ENCODE measurements around the gene BBLN.

The BBLN gene

DNA sequence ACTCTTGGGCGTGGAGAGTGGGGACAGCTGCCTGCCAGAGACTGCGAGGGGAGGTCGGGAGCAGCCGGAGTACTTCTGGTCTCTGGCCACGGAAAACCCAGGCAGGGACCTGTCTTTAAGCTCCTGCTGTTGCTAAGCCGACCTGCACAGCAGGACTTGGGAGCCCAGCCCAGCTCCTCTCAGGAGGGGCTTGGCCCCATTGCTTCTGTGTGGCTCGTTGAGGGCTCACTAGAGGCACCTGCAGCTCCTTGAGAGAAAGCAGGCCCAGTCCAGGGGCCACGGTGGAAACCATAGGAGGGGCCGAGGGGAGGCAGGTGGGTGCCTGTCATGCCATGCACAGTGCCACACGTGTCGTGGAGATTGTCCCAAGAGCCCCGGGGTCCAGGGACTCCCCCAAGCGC lies 14.1 kb upstream of the BBLN start:
- DNase-seq = no peak

DNA sequence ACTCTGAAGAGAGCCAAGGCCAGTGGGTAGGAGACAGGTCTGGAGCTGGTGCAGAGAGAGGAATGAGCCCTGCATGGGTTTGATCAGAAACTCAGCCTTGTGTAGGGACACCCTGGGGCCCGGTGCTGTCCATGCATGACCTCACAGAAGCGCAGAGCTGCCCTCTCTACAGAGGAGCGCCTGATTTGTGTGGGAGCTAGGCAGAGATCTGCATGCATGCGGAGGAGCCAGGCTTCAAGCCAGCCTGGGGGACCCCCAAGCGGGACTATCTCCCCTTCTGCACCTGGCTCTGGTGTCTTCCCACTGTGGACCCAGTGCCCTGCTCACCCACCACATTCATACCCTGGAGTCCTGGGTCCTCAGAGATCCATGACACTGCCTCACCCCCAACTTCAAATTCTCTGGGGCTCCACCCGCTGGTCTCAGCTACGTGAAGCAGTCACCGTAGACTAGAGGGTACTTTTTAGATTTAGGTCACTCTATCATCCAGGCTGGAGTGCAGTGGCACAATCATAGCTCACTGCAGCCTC lies 13.4 kb upstream of the BBLN start:
- DNase-seq = no peak

DNA sequence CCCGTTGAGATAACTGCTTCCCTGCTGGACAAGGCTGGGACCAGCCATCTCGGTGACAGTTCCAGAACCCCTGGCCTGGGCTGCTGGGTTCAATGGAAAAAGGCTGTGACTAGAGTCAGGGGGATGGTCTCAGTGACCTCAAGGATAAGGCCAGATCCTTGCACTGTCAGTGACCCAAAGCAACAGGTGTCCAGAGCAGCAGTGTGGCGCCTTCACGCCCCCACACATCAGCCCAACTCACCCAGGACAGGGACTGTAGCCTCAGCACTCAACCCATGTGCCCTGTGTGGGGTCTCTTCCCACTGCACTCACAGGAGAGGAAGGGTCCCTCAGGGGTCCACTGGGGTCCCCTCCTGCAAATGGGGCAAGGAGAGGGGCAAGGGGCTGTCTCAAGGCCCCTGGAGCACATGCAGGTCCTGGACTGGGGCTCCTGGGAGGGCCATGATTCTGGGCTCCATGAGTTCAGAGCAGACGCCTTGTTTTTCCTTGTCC lies 11.5 kb upstream of the BBLN start:
- no peak for DNase-seq

DNA sequence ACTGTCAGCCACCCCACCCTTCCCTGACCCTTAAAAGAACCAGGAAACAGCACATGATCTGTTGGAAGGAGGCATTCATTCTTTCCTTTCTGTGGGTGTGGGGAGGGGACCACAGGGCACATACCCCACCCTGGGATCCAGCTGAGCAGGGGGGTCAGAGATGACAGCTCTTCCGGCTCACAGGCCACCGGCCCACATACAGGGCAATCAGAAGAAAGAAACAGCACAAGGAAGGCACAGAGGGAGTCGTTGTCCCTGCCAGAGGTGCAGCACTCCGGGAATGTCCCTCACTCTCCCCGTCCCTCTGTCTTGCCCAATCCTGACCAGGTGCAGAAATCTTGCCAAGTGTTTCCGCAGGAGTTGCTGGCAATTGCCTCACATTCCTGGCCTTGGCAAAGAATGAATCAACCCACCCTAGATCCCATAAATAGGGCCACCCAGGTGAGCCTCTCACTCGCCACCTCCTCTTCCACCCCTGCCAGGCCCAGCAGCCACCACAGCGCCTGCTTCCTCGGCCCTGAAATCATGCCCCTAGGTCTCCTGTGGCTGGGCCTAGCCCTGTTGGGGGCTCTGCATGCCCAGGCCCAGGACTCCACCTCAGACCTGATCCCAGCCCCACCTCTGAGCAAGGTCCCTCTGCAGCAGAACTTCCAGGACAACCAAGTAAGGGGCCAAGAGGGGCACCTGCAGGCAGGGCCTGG lies 10.9 kb upstream of the BBLN start, which contains the start of gene LCN2:
Gene LCN2, plus strand, starts transcription at position 453 of the 701 bp plus-strand sequence. Its CDS starts 73 bp downstream, at position 526.
- no peak for DNase-seq

DNA sequence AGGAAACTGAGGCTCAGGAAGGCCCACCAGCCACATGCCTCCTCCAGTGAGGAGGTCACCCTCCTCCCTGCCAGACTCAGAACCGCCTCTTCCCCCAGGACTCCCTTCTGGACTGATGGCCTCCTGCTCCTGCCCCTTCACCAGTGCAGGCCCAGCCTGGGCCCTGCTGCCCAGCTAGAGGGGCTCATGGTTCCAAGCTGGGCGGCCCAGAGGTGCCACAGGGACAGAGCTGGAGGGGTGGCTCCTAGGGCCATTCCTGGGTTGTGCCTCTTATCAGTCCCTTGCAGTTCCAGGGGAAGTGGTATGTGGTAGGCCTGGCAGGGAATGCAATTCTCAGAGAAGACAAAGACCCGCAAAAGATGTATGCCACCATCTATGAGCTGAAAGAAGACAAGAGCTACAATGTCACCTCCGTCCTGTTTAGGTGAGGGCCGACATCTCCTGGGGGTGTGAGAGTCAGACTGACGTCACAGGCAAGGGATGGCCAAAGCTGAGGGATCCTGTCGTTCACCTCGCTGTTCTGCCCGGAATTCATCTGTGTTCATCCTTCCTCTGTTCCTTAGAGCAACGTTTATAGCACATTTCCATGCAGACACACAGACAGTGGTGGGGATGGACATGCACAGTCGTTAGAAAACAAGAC lies 10.0 kb upstream of the BBLN start:
- no peak for DNase-seq

DNA sequence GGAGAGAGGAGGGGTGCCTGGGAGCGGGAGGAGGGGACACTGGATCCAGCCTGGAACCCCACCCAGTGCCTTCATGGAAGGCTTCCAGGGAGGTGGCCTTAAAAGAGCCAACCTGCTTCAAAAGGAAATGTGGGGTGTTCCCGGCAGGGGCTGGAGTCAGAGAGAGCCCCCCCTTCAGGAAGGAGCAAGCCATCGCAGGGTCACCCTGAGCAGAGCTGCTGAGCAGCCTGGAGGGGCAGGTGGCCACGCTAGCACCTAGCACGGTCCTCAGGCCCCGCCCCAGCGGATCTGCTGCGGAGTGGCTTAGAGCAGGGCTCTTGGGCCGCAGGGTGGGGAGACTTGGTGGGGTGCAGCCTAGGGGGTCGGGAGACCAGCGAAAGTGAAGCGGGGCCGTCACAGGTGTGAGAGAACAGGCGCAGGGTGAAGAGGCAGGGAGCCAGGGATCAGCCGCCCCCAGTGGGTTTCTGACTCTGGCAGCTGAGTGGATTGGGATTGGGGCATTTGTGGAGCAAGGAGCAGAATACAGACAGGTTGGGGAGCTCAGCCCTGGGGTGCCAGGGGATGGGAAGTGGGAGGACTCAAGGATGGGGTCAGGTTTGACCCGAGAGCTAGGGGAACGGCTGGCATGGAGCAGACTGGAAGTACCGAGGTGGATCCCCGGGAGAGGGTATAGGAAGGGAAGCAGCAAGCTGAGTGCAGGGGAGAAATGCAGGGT lies 9.3 kb upstream of the BBLN start:
- DNase-seq = no peak

DNA sequence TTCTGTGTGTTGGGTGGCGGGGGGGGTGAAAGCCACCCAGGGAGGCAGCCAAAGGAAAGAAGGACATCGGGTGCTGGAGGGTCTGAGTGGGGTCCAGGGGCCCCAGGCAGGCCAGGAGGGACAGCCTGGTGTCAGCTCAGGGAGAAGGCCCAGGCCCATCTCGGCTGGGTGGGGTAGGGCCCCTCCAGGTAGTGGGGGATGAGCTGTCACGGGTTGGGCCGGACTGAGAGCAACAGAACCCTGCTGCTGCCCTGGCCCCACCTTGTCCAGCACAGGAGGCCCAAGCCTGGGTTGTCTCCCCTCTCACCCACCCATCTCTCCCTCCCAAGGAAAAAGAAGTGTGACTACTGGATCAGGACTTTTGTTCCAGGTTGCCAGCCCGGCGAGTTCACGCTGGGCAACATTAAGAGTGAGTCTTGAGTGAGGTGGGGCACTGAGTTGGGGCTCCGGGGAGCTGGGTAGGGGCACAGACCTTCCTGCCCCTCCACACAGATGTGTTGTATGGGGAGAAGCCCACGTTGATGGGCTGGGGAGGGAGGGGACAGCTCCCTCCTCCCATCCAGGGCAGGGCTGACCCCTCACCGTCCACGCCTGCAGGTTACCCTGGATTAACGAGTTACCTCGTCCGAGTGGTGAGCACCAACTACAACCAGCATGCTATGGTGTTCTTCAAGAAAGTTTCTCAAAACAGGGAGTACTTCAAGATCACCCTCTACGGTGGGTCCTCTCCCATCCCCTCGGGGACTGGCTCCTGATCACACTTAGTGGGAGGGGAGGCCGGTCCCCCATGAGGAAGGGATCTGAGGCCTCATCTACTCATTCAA lies 8.5 kb upstream of the BBLN start:
- no peak for DNase-seq

DNA sequence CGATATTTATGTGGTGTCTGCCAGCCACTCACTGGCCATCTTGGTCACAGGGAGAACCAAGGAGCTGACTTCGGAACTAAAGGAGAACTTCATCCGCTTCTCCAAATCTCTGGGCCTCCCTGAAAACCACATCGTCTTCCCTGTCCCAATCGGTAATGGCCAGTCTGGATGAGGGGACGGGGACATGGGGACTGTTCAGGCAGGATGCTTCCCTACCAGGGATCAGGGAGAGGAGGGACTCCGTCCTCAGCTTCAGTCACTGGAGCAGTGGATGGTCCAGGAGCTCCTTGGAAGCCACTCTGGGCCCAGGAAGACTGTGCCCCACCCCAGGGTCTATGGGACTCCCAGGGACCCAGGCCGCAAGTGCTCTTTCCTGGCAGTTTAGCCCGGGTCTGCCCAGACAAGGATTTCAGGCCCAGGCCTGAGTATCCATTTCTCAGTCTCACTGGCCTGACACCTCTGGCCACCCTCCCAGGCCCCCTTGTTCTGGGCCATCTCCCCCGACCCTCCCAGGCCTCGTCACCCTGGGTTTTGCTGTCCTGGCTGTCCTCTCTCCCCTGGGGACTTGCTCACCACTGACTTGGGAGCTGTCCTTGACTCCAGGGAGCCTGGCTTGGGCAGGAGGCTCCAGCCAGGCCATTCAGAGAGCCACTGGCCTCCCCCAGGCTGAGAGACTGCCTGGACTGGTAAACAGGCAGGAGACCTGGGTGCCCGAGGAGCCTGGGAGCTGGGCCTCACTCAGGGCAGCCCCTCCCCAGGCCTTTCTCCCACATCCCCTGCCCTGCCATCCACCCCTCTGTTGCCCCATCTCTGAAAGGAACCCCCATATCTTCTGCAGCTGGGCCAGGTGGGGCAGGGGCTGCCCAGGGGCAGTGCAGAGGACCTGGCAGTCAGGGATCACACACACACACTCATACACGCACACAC lies 7.7 kb upstream of the BBLN start:
- no peak for DNase-seq

DNA sequence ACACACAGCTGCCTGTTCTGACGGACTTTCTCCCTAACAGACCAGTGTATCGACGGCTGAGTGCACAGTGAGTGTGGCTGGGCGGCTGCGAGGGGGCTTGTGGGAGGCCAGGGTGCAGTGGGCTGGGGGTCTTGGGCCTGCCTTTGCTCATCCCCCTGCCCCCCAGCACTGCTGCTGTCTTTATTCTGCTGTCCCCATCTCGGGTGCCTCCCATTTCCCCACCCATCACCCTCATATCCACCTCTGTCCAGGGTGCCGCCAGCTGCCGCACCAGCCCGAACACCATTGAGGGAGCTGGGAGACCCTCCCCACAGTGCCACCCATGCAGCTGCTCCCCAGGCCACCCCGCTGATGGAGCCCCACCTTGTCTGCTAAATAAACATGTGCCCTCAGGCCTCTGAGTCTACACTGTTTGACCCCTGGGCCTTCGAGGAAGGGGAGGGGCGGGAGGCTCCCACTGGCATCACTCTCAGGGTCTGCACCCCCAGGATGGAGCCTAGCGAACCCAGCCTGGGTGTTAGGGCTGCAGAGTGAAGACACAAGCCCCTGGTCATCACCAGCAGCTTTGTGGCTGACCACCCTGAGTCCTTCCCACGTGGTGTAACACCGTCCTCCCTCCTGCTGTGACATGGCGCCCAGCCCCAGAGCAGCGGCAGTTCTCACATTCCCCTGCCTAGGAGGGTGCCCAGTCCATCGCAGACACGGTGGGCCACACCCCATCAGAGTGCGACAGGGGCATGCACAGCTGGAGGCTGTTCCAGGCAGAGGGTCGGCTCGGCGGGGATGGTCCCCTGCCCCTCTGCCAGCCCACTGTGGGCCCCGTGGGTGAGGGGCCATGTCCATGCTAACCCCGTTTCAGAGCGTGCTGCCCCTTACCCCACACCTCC lies 6.8 kb upstream of the BBLN start:
- DNase-seq = no peak

DNA sequence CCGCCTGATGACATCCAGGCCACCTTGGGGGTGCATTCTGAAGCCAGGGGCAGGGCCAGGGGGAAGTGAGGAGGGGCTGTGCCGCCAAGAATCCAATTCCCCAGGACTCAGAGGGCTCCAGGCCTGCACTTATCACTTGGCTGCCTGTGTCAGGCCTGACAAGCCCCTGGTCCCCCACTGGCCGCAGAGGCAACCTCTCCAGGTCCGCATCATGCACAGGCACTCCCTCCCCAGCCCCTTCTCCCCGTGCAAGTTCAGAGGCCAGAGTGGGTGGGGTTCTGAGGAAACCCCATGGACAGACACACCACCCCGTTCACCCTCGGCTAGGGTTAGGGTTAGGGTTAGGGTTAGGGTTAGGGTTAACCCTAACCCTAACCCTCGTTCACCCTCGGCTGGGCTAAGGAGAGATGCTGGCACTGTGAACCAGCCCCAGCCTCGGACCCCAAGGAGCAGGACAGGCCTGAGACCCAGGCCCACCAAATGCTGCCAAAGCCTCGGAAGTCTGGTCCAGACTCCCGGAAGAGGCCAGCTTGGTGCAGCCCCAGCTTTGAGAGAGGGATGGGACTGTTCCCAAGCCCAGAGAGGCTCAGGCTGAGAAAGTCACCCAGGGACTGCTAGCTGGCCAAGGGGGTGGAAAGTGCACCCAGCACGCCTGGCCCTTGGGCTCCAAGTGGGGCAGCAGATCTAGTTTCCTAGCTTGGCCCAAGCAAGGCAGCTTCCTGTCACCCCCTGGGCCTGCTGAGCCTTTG lies 5.9 kb upstream of the BBLN start:
- no peak for DNase-seq

DNA sequence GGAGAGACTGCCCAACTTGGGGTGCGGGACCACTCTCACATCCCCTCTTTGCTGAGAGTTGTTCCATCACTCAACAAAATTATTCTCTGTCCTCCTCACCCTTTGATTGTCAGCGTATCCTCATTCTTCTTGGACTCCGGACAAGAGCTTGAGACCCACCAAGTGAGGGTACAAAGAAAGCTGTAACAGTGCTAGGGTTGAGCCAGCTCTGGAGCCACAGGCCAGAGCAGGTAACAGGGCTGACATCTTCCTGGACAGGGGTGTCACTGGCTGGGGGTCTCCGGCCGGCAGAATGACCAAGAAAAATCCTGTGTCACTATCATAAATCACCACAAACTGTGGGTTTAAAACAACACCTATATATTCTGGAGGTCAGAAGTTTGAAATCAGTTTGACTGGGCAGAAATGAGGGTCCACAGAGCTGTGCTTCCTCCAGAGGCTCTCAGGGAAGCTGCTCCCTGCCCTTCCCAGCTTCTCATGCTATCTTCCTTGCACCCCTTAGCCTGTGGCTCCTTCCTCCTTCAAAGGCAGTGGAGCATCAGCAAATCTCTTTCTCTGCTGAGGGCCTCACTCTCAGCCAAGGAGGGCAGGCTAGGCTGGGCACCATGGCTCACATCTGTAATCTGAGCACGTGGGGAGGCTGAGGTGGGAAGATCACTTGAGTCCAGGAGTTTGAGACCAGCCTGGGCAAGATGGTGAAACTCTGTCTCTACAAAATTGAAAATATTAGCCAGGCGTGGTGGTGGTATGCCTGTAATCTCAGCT lies 4.1 kb upstream of the BBLN start:
- DNase-seq = no peak

DNA sequence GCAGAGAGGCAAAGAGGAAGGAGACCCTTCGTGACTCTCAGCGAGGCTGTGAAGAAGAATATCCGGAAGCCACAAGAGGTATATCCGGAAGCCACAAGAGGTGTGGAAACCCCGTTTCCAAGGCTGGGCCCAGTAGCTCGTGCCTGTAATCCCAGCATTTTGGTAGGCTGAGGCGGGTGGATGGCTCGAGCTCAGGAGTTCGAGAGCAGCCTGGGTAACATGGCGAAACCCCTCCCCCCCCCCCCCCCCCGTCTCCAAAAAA lies 612 bp upstream of the BBLN start:
- peak; percentile 75 for DNase-seq

DNA sequence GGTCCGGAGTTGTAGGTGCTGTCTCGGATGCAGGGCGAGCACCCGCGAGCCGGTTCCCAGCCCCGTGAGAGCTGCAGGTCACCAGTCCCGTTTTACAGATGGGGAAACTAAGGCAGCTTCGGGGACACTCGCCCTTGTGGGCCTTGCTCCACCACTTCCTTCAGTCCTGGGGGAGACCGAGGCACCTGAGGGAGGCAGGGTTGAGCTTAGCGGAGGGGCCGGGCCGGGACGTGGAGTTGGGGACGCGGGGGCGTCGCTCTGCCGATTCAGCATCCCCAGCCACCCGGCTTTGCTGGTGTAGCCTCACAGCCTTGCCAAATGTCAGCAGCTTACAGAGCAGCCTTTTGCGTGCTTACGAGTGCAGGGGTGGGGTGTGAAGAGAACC lies 530 bp downstream of the BBLN start:
- peak; percentile 13 for DNase-seq

DNA sequence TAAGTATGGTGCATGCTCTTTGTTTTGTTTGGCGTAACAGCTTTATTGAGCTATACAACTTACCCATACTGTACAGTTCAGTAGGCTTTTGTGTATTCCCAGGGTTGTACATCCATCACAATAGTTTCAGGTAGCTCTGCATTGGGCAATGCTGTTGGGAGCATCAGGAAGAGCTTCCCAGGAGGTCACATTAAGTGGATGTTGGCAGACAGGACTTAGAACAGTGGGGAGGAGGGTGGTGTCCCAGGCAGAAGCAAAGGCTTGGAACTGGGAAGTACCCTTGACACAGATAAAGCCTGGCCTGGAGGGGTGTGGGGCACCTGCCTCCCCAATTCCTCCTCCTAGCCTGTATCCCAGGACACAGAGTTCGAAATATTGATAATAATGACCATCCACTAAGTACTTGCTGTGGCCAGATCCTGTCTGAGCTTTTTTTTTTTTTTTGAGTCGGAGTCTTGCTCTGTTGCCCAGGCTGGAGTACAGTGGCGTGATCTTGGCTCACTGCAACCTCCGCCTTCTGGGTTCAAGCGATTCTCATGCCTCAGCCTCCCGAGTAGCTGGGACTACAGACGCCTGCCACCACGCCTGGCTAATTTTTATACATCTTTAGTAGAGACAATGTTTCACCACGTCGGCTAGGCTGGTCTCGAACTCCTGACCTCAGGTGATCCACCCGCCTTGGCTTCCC lies 1.3 kb downstream of the BBLN start:
- DNase-seq = no peak

DNA sequence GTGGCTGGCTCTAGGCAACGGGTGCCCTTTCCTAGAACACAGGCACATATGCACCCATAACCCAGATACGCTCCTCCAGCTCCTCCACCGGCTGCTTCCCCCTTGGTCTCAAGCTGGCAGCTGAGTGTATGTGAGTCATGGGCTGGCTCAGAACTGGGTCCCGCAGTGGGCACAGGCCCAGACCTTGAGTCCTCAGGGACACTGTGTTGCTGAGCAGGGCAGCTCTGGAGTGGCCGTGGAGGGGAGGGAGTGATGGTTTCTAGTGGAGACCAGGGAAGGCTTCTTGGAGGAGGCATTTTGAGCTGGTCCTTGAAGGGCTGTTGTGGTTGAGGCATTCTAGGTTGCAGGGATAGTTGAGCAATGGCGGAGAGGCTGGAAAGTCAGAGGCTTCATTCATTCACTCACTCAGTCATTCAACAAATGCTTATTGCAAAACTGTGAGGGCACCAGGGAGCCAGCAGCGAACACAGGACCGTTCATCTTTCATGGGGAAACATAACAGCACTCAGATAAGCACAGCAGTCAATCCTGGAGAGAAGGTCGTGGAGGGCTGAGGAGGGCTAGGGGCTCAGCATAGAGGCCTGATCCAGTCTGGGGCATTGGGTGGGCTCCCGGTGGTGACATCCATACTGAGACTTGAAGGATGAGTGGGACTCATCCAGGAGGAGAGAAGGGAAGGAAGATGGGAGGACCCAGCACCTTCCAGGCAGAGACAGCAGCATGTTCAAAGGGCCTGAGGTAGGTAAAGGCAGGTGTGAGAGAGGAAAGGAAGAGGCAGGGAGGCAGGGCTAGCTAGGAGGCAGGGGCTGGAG lies 2.4 kb downstream of the BBLN start:
- DNase-seq = no peak

DNA sequence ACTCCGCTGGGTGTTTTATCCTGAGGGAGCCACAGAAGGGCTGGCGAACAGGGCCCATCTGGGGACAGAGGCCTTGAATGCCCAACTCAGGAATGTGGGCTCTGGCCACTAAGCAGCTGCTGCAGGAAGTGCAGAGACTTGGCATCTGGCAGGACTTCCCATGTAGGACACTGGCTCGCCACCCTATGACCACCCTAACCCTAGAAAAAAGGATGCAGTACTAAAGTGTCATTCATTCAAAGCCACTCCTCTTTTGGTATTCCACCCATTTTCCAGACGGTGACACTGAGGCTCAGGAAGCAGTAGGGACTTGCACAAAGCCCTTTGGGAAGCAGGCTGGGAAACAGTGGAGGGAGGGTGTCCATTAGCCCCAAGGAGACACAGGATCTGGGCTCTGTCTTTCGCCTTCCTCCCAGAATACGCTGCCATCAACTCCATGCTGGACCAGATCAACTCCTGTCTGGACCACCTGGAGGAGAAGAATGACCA lies 3.0 kb downstream of the BBLN start:
- DNase-seq = no peak

DNA sequence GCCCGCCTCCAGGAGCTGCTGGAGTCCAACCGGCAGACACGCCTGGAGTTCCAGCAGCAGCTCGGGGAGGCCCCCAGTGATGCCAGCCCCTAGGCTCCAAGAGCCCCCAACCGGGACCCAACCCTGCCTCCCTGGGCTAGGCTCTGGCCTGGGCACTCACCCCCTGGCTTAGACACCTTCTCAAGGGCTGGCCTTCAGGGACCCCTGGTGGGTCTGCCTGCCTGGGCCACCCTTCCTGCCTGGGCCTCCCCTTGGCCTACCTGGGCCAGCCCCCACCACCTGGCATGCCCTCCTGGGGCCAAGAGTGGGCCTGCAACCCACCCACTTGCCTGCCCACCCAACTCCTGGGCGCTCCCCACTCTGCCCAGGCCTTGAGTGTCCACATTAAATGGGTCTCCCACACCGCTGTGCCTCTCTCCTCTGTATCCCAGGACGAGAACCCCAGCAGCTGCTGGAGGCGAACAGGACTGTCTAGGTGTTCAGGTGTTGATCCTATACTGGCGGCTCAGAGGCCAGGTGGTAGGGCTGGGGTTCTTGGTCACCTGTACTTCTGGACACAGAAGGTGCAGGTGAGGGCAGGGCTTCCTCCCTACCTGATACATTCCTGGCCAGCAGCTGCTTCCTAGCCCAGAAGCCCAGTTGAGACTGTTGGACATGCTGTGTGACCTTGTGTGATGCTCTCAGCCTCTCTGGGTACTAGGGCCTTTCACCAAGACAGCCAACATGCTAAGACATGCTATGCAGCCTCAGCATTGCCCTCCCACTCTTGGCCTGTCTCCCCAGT lies 3.6 kb downstream of the BBLN start:
- DNase-seq = no peak
